ENCODE data around the gene GLIS1. TPM values are rescaled to one million over a fixed set of nuclear protein-coding genes. Genes with fewer than 3 reads are reported as not detected.

The GLIS1 gene
- total and polyA plus RNA-seq, 10 of the 15 experiments (the other 5 are each of a cell fraction or from before 2014, with no cell fraction given): not detected

DNA sequence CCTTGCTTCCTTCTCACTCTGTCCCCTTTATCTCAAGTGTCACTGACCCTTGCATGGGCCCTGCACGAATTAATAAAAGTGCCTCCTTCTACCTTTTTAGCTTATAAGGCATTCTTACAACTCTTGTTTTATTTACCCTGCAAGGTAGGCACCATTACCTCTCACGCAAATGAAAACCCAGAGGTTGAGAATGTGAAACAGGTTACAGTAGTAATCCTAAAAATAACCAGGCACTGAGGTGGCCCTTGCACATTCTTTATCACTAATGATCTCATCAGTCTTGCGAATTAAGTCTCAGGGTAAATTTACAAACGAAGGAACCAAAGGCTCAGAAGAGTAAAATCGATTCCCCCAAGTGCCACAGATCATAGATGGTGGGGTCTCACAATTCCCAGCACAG is 3.7 kb downstream of the GLIS1 start:
- BruUV-seq (replicated peaks): no TSS peak
- Histone ChIP-seq H3K27ac (ENCODE audit: control insufficient read depth, insufficient read depth) (no peak overlapping the region), H2AFZ (ENCODE audit: control insufficient read depth, low read depth, low read length) (no peak overlapping the region), H3K4me2 (ENCODE audit: control insufficient read depth, insufficient read depth) (no peak overlapping the region), H4K20me1 (ENCODE audit: control insufficient read depth, insufficient read depth) (no peaks in the 10 kb centered on the region; the same call in 1 of the 2 replicates), H3K79me2 (ENCODE audit: control insufficient read depth, insufficient read depth, low read length) (no peaks in the 10 kb centered on the region), H3K27me3 (replicated peaks in 1 of 2; ENCODE audit: control insufficient read depth in 2 of 2, insufficient read depth in 2 of 2, low read length in 1 of 2) (peaks cover 7 to 14% of the 10 kb centered on the region in 2 experiments), H3K36me3 (ENCODE audit: control insufficient read depth in 2 of 2, insufficient read depth in 2 of 2, low read length in 1 of 2) (no peaks in the 10 kb centered on the region), H3K9me3 (replicated peaks; ENCODE audit: control insufficient read depth, insufficient read depth, low read length) (no peaks in the 10 kb centered on the region), H3K4me1 (ENCODE audit: control insufficient read depth, insufficient read depth, low read length) (no peaks in the 10 kb centered on the region), H3K9ac (ENCODE audit: control insufficient read depth, insufficient read depth, low read length) (no peak overlapping the region), H3K4me3 (no peak overlapping the region)
- in situ Hi-C loops (cut with MboI) (no loop called here), intact Hi-C loops (cut with micrococcal nuclease; ENCODE audit: unreplicated experiment) (no loop called here)
- ChIA-PET RAD21 (ENCODE audit: unreplicated experiment) (no interaction called here), SMC1A (ENCODE audit: uncharacterized antibody, unreplicated experiment) (interaction anchor here (0.6 to 1.5 kb wide), 2 partner anchors 16 to 19 kb away, joined by 3 read pairs; no protein-coding TSS in a partner anchor), POLR2A (no interaction called here), CTCF (interaction anchor here (0.9 kb wide), 1 partner anchor 8 kb away, joined by 3 read pairs; no protein-coding TSS in a partner anchor)
- no peak for TF ChIP-seq ZNF384 (IDR thresholded peaks at IDR 0.05; ENCODE audit: borderline replicate concordance, low read depth, low read length)
- TF ChIP-seq JUNB (IDR thresholded peaks at IDR 0.05): no peak
- no peak for TF ChIP-seq POLR2AphosphoS5 (IDR thresholded peaks at IDR 0.05; ENCODE audit: low read length)
- no peak for TF ChIP-seq PBX3 (IDR thresholded peaks at IDR 0.05; ENCODE audit: insufficient replicate concordance, low read depth, low read length)
- TF ChIP-seq POU2F2 (IDR thresholded peaks at IDR 0.05; ENCODE audit: borderline replicate concordance, low read depth, low read length): no peak
- TF ChIP-seq TCF3 (IDR thresholded peaks at IDR 0.05; ENCODE audit: borderline replicate concordance, insufficient read depth, low read depth, low read length): no peak
- no peak for TF ChIP-seq SREBF1 (IDR thresholded peaks at IDR 0.05; ENCODE audit: low read length)
- TF ChIP-seq CHD4 (IDR thresholded peaks at IDR 0.05): no peak
- no peak for TF ChIP-seq CBX5 (IDR thresholded peaks at IDR 0.05; ENCODE audit: low read depth)
- TF ChIP-seq ZBTB33 (IDR thresholded peaks at IDR 0.05): no peak
- no peak for TF ChIP-seq ZSCAN29 (IDR thresholded peaks at IDR 0.05)
- no peak for TF ChIP-seq NKRF (conservative IDR thresholded peaks at IDR 0.05)
- no peak for TF ChIP-seq SUPT20H (IDR thresholded peaks at IDR 0.05; ENCODE audit: borderline replicate concordance, control insufficient read depth, low read depth, low read length)
- no peak for TF ChIP-seq RFX5 (IDR thresholded peaks at IDR 0.05; ENCODE audit: low read depth, low read length)
- TF ChIP-seq, protein P1, sequence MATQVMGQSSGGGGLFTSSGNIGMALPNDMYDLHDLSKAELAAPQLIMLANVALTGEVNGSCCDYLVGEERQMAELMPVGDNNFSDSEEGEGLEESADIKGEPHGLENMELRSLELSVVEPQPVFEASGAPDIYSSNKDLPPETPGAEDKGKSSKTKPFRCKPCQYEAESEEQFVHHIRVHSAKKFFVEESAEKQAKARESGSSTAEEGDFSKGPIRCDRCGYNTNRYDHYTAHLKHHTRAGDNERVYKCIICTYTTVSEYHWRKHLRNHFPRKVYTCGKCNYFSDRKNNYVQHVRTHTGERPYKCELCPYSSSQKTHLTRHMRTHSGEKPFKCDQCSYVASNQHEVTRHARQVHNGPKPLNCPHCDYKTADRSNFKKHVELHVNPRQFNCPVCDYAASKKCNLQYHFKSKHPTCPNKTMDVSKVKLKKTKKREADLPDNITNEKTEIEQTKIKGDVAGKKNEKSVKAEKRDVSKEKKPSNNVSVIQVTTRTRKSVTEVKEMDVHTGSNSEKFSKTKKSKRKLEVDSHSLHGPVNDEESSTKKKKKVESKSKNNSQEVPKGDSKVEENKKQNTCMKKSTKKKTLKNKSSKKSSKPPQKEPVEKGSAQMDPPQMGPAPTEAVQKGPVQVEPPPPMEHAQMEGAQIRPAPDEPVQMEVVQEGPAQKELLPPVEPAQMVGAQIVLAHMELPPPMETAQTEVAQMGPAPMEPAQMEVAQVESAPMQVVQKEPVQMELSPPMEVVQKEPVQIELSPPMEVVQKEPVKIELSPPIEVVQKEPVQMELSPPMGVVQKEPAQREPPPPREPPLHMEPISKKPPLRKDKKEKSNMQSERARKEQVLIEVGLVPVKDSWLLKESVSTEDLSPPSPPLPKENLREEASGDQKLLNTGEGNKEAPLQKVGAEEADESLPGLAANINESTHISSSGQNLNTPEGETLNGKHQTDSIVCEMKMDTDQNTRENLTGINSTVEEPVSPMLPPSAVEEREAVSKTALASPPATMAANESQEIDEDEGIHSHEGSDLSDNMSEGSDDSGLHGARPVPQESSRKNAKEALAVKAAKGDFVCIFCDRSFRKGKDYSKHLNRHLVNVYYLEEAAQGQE (IDR thresholded peaks at IDR 0.05; ENCODE audit: low read depth, low read length): no peak
- ATAC-seq (no peak), DNase-seq (ENCODE audit: low read depth, low spot score) (no peak), FAIRE-seq (no peak)
- WGBS (ENCODE audit: insufficient coverage, insufficient replicate concordance, low lambda C conversion rate, missing lambda C conversion rate): 28% methylated on average over 5 of the region's 5 CpGs

Data from GM12878 (cell line).